GM12878 (cell line): ENCODE measurements around the gene MGAT4C. TPM values are rescaled to one million over a fixed set of nuclear protein-coding genes. Genes with fewer than 3 reads are reported as not detected.

Experiments
- ATAC-seq: fragments of 200-7000 bp; cut with Tn5 transposase; 3 replicates; pipeline ENCODE4 v1.9.1; 2020; ENCODE audit warnings: mild to moderate bottlenecking, moderate library complexity
- BruUV-seq: library from RNA; stranded (reverse); fragments of 400-500 nt; replicated peaks from 2 replicates; lab custom pipeline; 2021; lab: Mats Ljungman, UMichigan
- CTCF ChIA-PET: fragments of 300-600 bp; sonication (Branson Sonifier 250); formaldehyde crosslinking; extraction: SDS; loops from one replicate; lab custom pipeline; 2021; ENCODE audit warnings: inconsistent platforms; lab: Yijun Ruan, JAX
- POLR2A ChIA-PET: fragments of 350-600 bp; formaldehyde crosslinking; extraction: SDS; loops from one replicate; lab custom pipeline; 2021; ENCODE audit warnings: inconsistent platforms; lab: Charles Lee
- RAD21 ChIA-PET: fragments of 300-600 bp; sonication (Branson Sonifier 250); formaldehyde crosslinking; loops from one replicate; lab custom pipeline; 2023; ENCODE audit warnings: antibody characterized with exemption; ENCODE audit not compliant: unreplicated experiment; lab: Charles Lee
- SMC1A ChIA-PET: fragments of 300-600 bp; sonication (Branson Sonifier 250); formaldehyde crosslinking; loops from one replicate; lab custom pipeline; 2023; ENCODE audit not compliant: unreplicated experiment, uncharacterized antibody; lab: Charles Lee
- DNase-seq: peaks from one replicate; pipeline ENCODE4 v3.0.0-alpha.2; 2011; ENCODE audit warnings: low read depth, low spot score
- FAIRE-seq: peaks from 3 replicates; lab custom pipeline; 2011; peaks lifted over from hg19 to GRCh38; lab: Jason Lieb, UNC
- H2AFZ ChIP-seq: 2 replicates; pipeline ENCODE4 v1.6.0; 2011; ENCODE audit warnings: low read depth, low read length, control low read depth; ENCODE audit not compliant: control insufficient read depth
- H3K27ac ChIP-seq: 2 replicates; pipeline ENCODE4 v1.5.1; 2011; ENCODE audit warnings: control low read depth; ENCODE audit not compliant: control insufficient read depth, insufficient read depth
- H3K27me3 ChIP-seq, 2 experiments: replicated peaks in 1 of 2; 2 replicates each; pipeline versions ENCODE4 v1.6.0 to v1.6.1; 2011; ENCODE audit warnings: low read length in 1 of 2; ENCODE audit not compliant: control insufficient read depth in 2 of 2, insufficient read depth in 2 of 2
- H3K36me3 ChIP-seq, 2 experiments: 2 replicates each; pipeline ENCODE4 v1.5.1; 2011; ENCODE audit warnings: low read length in 1 of 2; ENCODE audit not compliant: control insufficient read depth in 2 of 2, insufficient read depth in 2 of 2
- H3K4me1 ChIP-seq: 2 replicates; pipeline ENCODE4 v1.6.1; 2011; ENCODE audit warnings: mild to moderate bottlenecking, low read length, moderate library complexity, mixed read lengths; ENCODE audit not compliant: control insufficient read depth, insufficient read depth
- H3K4me2 ChIP-seq: 2 replicates; pipeline ENCODE4 v1.6.0; 2011; ENCODE audit warnings: control low read depth; ENCODE audit not compliant: control insufficient read depth, insufficient read depth
- H3K4me3 ChIP-seq: fragments of 200-600 bp; sonication (generic); 2 replicates; pipeline ENCODE4 v1.5.1; 2016
- H3K79me2 ChIP-seq: 2 replicates; pipeline ENCODE4 v1.6.0; 2011; ENCODE audit warnings: low read length; ENCODE audit not compliant: control insufficient read depth, insufficient read depth
- H3K9ac ChIP-seq: 2 replicates; pipeline ENCODE4 v1.8.0; 2011; ENCODE audit warnings: low read length, control low read depth, mixed read lengths; ENCODE audit not compliant: control insufficient read depth, insufficient read depth
- H3K9me3 ChIP-seq: replicated peaks from 3 replicates; pipeline ENCODE4 v1.5.1; 2011; ENCODE audit warnings: mild to moderate bottlenecking, low read length; ENCODE audit not compliant: control insufficient read depth, insufficient read depth
- H4K20me1 ChIP-seq: 2 replicates; pipeline ENCODE4 v1.6.0; 2011; ENCODE audit not compliant: control insufficient read depth, insufficient read depth
- CBX3 ChIP-seq: fragments of 200-600 bp; sonication (generic); IDR thresholded peaks from 2 replicates; pipeline ENCODE4 v1.6.1; 2016; ENCODE audit warnings: low read depth, borderline replicate concordance
- CHD1 ChIP-seq: IDR thresholded peaks from 2 replicates; pipeline ENCODE4 v1.6.1; 2012; ENCODE audit warnings: low read depth, low read length, improper control_type of control experiment
- CTCF ChIP-seq, 3 experiments: IDR thresholded peaks in 2 of 3; conservative IDR thresholded peaks in 1 of 3; 2 replicates each; pipeline ENCODE4 v1.5.1; 2011; ENCODE audit warnings: low read depth in 3 of 3, low read length in 3 of 3, mild to moderate bottlenecking in 3 of 3, control low read depth in 2 of 3, moderate library complexity in 2 of 3, inconsistent platforms in 1 of 3, mixed read lengths in 1 of 3; ENCODE audit not compliant: control insufficient read depth in 2 of 3, insufficient read depth in 1 of 3; ENCODE audit errors: extremely low read depth in 1 of 3
- EP300 ChIP-seq, 2 experiments: fragments of 150-350 bp in 1 of 2; IDR thresholded peaks; 2 replicates each; pipeline ENCODE4 v1.6.1; 2011 to 2012; ENCODE audit warnings: low read depth in 2 of 2, low read length in 2 of 2, borderline replicate concordance in 1 of 2, improper control_type of control experiment in 1 of 2, inconsistent platforms in 1 of 2; ENCODE audit not compliant: control insufficient read depth in 1 of 2
- EZH2 ChIP-seq: IDR thresholded peaks from 2 replicates; pipeline ENCODE4 v1.6.1; 2012; ENCODE audit warnings: low read depth, mild to moderate bottlenecking, control low read depth, inconsistent platforms, low read length, borderline replicate concordance; ENCODE audit not compliant: control insufficient read depth
- FOS ChIP-seq: IDR thresholded peaks from 3 replicates; pipeline ENCODE4 v1.6.1; 2011; ENCODE audit warnings: borderline replicate concordance; ENCODE audit not compliant: insufficient read length; ENCODE audit errors: extremely low read depth
- IKZF2 ChIP-seq, 2 experiments: fragments of 450-650 bp; IDR thresholded peaks; 2 replicates each; pipeline ENCODE4 v1.6.1; 2017; ENCODE audit warnings: mild to moderate bottlenecking in 2 of 2, moderate library complexity in 2 of 2
- JUNB ChIP-seq: IDR thresholded peaks from 2 replicates; pipeline ENCODE4 v1.6.1; 2016; ENCODE audit warnings: antibody characterized with exemption, mild to moderate bottlenecking
- MAX ChIP-seq: IDR thresholded peaks from 2 replicates; pipeline ENCODE4 v1.6.1; 2012; ENCODE audit warnings: low read depth, low read length, improper control_type of control experiment
- NKRF ChIP-seq: fragments of 450-650 bp; conservative IDR thresholded peaks from 2 replicates; pipeline ENCODE4 v1.6.1; 2017; ENCODE audit warnings: mild to moderate bottlenecking, moderate library complexity
- PML ChIP-seq: IDR thresholded peaks from 2 replicates; pipeline ENCODE4 v1.6.1; 2012; ENCODE audit warnings: low read length, inconsistent platforms
- RAD21 ChIP-seq: IDR thresholded peaks from 2 replicates; pipeline ENCODE4 v1.6.1; 2011; ENCODE audit warnings: mild to moderate bottlenecking, low read depth, low read length, moderate library complexity; ENCODE audit not compliant: insufficient read depth
- RBBP5 ChIP-seq: fragments of 200-600 bp; sonication (generic); conservative IDR thresholded peaks from 2 replicates; pipeline ENCODE4 v1.6.1; 2016
- SP1 ChIP-seq: IDR thresholded peaks from one replicate; pipeline ENCODE4 v1.6.1; 2011; ENCODE audit warnings: low read depth, low read length
- SREBF2 ChIP-seq: IDR thresholded peaks from 2 replicates; pipeline ENCODE4 v1.6.1; 2012; ENCODE audit warnings: mild to moderate bottlenecking, low read length
- SRF ChIP-seq, 2 experiments: IDR thresholded peaks; 2 replicates each; pipeline ENCODE4 v1.6.1; 2011; ENCODE audit warnings: low read depth in 2 of 2, low read length in 2 of 2, mild to moderate bottlenecking in 1 of 2, moderate library complexity in 1 of 2
- WGBS: methylation state at CpG from one replicate; pipeline ENCODE4 v1.1.6; 2016; ENCODE audit warnings: low lambda C conversion rate; ENCODE audit not compliant: insufficient replicate concordance, insufficient coverage; ENCODE audit errors: missing lambda C conversion rate; 5-methylcytosine and 5-hydroxymethylcytosine counted together
- in situ Hi-C: fragments of 300-500 bp; cut with MboI; formaldehyde crosslinking; loops from 9 replicates; pipeline ENCODE4 v1.14.3; 2018; ENCODE audit warnings: mixed read lengths
- intact Hi-C: fragments of 100-400 bp; cut with micrococcal nuclease; formaldehyde crosslinking; loops from one replicate; pipeline ENCODE4 v1.14.2; 2022; ENCODE audit not compliant: unreplicated experiment
- polyA plus RNA-seq, 11 experiments: library from polyadenylated mRNA; depleted of rRNA in 4 of 11; unstranded in 6 of 11; stranded (reverse) in 5 of 11; fragments of >200 nt; fragmentation: Nextera tagmentation in 4 of 11; fragmentation: Illumina TruSeq in 1 of 11; extraction: Ambion mirVana in 4 of 11; extraction: Trizol in 1 of 11; gene quantifications; 1 replicate in 1 of 11; 2 replicates in 10 of 11; pipeline versions ENCODE4 v1.2.1 to v1.2.3, GENCODE V29; 2011 to 2016; ENCODE audit warnings: inconsistent platforms in 2 of 11, missing spikeins in 2 of 11, low read depth in 1 of 11
- total RNA-seq, 4 experiments: library from RNA; depleted of rRNA in 3 of 4; stranded (reverse); fragments of >200 nt in 3 of 4; fragmentation: Illumina TruSeq in 1 of 4; extraction: Trizol in 1 of 4; gene quantifications; 2 replicates each; pipeline versions ENCODE4 v1.2.1 to v1.2.3, GENCODE V29; 2013 to 2021

The MGAT4C gene
- total and polyA plus RNA-seq, 10 of the 15 experiments (the other 5 are each of a cell fraction or from before 2014, with no cell fraction given) = not detected

GRCh38 chr12:85955127-85955526 is 301.1 kb downstream of the MGAT4C start (continued):
- TF ChIP-seq SRF (IDR thresholded peaks at IDR 0.05; ENCODE audit: low read depth in 2 of 2, low read length in 2 of 2) (no peak), EZH2 (no peak), IKZF2 (IDR thresholded peaks at IDR 0.05) (no peak), MAX (no peak), EP300 (IDR thresholded peaks at IDR 0.05; ENCODE audit: borderline replicate concordance in 1 of 2, control insufficient read depth in 1 of 2, low read depth in 2 of 2, low read length in 2 of 2) (no peak), NKRF (no peak), PML (no peak), FOS (no peak), CHD1 (no peak), RBBP5 (no peak), CBX3 (no peak), JUNB (no peak)
- TF ChIP-seq, all 136 proteins: peak for 0

GRCh38 chr12:85951823-85952222 is 304.4 kb downstream of the MGAT4C start:
- FAIRE-seq = no peak

More at GRCh38 chr12:85951823-85952222, 304.4 kb downstream of the MGAT4C start:
- BruUV-seq = no TSS peak
- TF ChIP-seq SREBF2 (no peak), FOS (no peak), RAD21 (peak; percentile 36; the same call in 1 of the 2 replicates), CTCF (IDR thresholded peaks at IDR 0.05 in 2 of 3, conservative IDR thresholded peaks at IDR 0.05 in 1 of 3; ENCODE audit: control insufficient read depth in 2 of 3, extremely low read depth in 1 of 3, insufficient read depth in 1 of 3, low read depth in 3 of 3, low read length in 3 of 3) (peak in 2 of 3 experiments; percentile 6 to 24; a peak in 2 of 6 replicates), SP1 (no peak)
- 0% methylated on average over 1 of the region's 1 CpG for WGBS
- no peaks in the 10 kb centered on the region for H4K20me1 ChIP-seq
- H3K36me3 ChIP-seq = no peaks in the 10 kb centered on the region
- ATAC-seq (no peak), DNase-seq (no peak)
- no peaks in the 10 kb centered on the region for H3K79me2 ChIP-seq
- no peaks in the 10 kb centered on the region for H3K27me3 ChIP-seq
- in situ Hi-C loops (no loop called here), intact Hi-C loops (no loop called here)
- H3K27ac ChIP-seq = no peak overlapping the region
- no peak overlapping the region for H3K9ac ChIP-seq
- no peaks in the 10 kb centered on the region for H3K4me1 ChIP-seq
- H3K4me2 ChIP-seq = no peak overlapping the region
- ChIA-PET POLR2A (no interaction called here), SMC1A (interaction anchor here (0.9 to 1.0 kb wide), 2 partner anchors 31 to 81 kb away, joined by 3 to 4 read pairs; no protein-coding TSS in a partner anchor), RAD21 (no interaction called here), CTCF (interaction anchor here (1.1 to 1.6 kb wide), 6 partner anchors 9 to 1079 kb away, joined by 3 to 5 read pairs (median 4); no protein-coding TSS in a partner anchor)
- no peak overlapping the region for H3K4me3 ChIP-seq
- no peaks in the 10 kb centered on the region for H3K9me3 ChIP-seq
- H2AFZ ChIP-seq = no peak overlapping the region
